Bladder microvascular endothelial cell (primary cell): Measurements from ENCODE around the gene SBNO1. TPM values are rescaled to one million over a fixed set of nuclear protein-coding genes. Genes with fewer than 3 reads are reported as not detected.

Experiments used
- total RNA-seq: library from RNA; depleted of rRNA; stranded (reverse); fragments of >200 nt; gene quantifications from 2 replicates; pipeline ENCODE4 v1.2.3, GENCODE V29; 2014

Gene SBNO1
- total RNA-seq, result 14.4 and 33.7 TPM in 2 replicates

DNA sequence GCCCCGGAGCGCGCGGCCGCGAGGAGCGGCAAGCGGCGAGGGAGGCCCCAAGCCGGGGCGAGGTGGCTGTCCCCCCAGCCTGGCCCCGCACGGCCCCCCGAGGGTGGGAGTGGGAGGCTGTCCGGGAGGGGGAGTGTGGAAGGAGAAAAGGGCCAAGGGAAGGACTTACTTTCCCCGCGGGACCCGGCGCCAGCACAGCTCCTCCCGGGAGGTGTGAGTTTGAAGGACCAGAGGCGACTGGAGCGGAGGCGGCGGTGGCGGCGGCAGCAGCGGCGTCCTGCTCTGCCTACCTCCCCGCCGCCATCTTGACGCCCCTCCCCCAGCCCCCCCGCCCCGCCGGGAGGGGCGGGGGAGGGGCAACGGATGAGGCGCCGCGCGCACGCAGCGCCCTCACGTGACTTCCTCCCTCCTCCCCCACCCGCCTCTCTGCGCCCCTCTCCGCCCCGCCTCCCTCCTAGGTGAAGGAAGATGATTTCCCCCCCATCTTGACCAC is at the start of gene SBNO1:
SBNO1 (minus strand) TSS at position 316 of the 493 bp plus-strand sequence. CDS start 14,406 bp downstream, outside the sequence.

Other genes starting within 250 kb of the SBNO1 start
- 7.6 and 20.2 TPM in 2 replicates for gene PITPNM2, start 213.8 kb downstream of the SBNO1 start, total RNA-seq
- 31.1 and 45.4 TPM in 2 replicates for gene MPHOSPH9, start 131.7 kb downstream of the SBNO1 start, total RNA-seq
- gene MTRFR, start 131.4 kb downstream of the SBNO1 start, total RNA-seq, result 7.8 and 10.7 TPM in 2 replicates
- gene CDK2AP1, start 93.0 kb downstream of the SBNO1 start, total RNA-seq, result 188 and 350 TPM in 2 replicates
- 32.1 and 38.3 TPM in 2 replicates for gene KMT5A, start 19.3 kb upstream of the SBNO1 start, total RNA-seq
- gene RILPL2, start 71.8 kb upstream of the SBNO1 start, total RNA-seq, result 3.2 and 7.6 TPM in 2 replicates
- gene SNRNP35, start 93.3 kb upstream of the SBNO1 start, total RNA-seq, result 14.2 and 15.4 TPM in 2 replicates
- gene RILPL1, start 168.9 kb upstream of the SBNO1 start, total RNA-seq, result 5.2 and 14.9 TPM in 2 replicates
- 277 and 319 TPM in 2 replicates for gene TMED2, start 219.7 kb upstream of the SBNO1 start, total RNA-seq
- 12.1 and 15.0 TPM in 2 replicates for gene DDX55, start 237.3 kb upstream of the SBNO1 start, total RNA-seq